Measurements from ENCODE around the gene GFM1. TPM values are rescaled to one million over a fixed set of nuclear protein-coding genes. Genes with fewer than 3 reads are reported as not detected.
"Not testable (repeated sequence)": the region's sequence is repeated elsewhere in the genome, so short reads cannot be mapped to it uniquely, and the experiment has no call there.

Gene GFM1
- total and polyA plus RNA-seq, 2 donors (not counting 1 experiment from before 2014, with no cell fraction given): 9.8 to 46.0 TPM

DNA sequence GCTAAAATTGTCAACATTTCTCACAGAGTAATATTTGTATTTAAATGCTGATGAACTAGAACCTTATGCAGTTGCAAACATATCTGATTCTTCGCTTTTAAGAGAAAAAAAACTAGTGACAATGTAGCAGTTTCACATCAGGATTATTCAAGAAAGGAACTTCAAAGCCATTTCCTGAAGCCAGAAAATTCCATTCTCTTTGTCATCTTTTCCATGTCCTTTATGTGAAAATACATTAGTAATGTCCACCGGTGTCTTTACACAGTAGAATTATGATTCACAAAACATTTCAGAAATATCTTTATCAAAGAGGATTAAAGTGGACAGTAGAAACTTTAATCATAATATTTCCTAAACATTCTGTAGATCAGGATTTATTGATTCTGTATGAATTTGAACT, 40.8 kb downstream of the GFM1 start:
- Mint-ChIP-seq H3K9me3 (ENCODE audit: insufficient read depth) (no peaks in the 10 kb centered on the region), H3K27me3 (no peaks in the 10 kb centered on the region), H3K4me1 (no peaks in the 10 kb centered on the region), H3K27ac (no peak overlapping the region), H3K4me3 (no peak overlapping the region)
- DNase-seq (no peak), ATAC-seq (ENCODE audit: low read depth) (no peak)
- ChIA-PET POLR2A (no interaction called here), CTCF (no interaction called here)
- Histone ChIP-seq H3K27ac (ENCODE audit: low read length in 2 of 2) (no peak overlapping the region), H3K27me3 (replicated peaks in 1 of 4; ENCODE audit: control extremely low read depth in 1 of 4, control insufficient read depth in 3 of 4, insufficient read depth in 4 of 4, low read length in 3 of 4) (no peaks in the 10 kb centered on the region), H3K9me3 (ENCODE audit: control extremely low read depth in 1 of 3, control insufficient read depth in 2 of 3, insufficient read depth in 1 of 3, low read length in 2 of 3) (no peaks in the 10 kb centered on the region), H4K20me1 (ENCODE audit: control insufficient read depth, insufficient read depth, low read length, poor library complexity, severe bottlenecking) (no peaks in the 10 kb centered on the region), H3K79me2 (ENCODE audit: control insufficient read depth, insufficient read depth, low read length) (no peaks in the 10 kb centered on the region), H3K9ac (ENCODE audit: low read length) (no peak overlapping the region), H3K36me3 (replicated peaks in 1 of 2; ENCODE audit: control extremely low read depth in 1 of 2, control insufficient read depth in 1 of 2, extremely low read depth in 1 of 2, insufficient read depth in 2 of 2, low read length in 1 of 2) (peaks cover 3 to 12% of the 10 kb centered on the region in 2 experiments), H3K4me2 (replicated peaks; ENCODE audit: low read depth, low read length, poor library complexity, severe bottlenecking) (no peak overlapping the region), H3K4me3 (ENCODE audit: control extremely low read depth in 1 of 5, extremely low read depth in 1 of 5, insufficient read depth in 1 of 5, low read depth in 2 of 5, low read length in 4 of 5) (no peak overlapping the region), H2AFZ (ENCODE audit: insufficient read depth, low read depth, low read length, poor library complexity, severe bottlenecking) (no peak overlapping the region), H3K4me1 (ENCODE audit: control insufficient read depth in 2 of 2, insufficient read depth in 2 of 2, low read length in 2 of 2) (no peaks in the 10 kb centered on the region)
- no CpG with 5 or more reads among the region's 2 CpGs for WGBS (ENCODE audit: insufficient coverage)
- TF ChIP-seq, protein P1, sequence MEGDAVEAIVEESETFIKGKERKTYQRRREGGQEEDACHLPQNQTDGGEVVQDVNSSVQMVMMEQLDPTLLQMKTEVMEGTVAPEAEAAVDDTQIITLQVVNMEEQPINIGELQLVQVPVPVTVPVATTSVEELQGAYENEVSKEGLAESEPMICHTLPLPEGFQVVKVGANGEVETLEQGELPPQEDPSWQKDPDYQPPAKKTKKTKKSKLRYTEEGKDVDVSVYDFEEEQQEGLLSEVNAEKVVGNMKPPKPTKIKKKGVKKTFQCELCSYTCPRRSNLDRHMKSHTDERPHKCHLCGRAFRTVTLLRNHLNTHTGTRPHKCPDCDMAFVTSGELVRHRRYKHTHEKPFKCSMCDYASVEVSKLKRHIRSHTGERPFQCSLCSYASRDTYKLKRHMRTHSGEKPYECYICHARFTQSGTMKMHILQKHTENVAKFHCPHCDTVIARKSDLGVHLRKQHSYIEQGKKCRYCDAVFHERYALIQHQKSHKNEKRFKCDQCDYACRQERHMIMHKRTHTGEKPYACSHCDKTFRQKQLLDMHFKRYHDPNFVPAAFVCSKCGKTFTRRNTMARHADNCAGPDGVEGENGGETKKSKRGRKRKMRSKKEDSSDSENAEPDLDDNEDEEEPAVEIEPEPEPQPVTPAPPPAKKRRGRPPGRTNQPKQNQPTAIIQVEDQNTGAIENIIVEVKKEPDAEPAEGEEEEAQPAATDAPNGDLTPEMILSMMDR (IDR thresholded peaks at IDR 0.05): no peak
- TF ChIP-seq EZH2 (IDR thresholded peaks at IDR 0.05; ENCODE audit: borderline replicate concordance, insufficient read depth, low read depth, low read length, poor library complexity, severe bottlenecking): no peak
- intact Hi-C loops (cut with micrococcal nuclease): no loop called here

DNA sequence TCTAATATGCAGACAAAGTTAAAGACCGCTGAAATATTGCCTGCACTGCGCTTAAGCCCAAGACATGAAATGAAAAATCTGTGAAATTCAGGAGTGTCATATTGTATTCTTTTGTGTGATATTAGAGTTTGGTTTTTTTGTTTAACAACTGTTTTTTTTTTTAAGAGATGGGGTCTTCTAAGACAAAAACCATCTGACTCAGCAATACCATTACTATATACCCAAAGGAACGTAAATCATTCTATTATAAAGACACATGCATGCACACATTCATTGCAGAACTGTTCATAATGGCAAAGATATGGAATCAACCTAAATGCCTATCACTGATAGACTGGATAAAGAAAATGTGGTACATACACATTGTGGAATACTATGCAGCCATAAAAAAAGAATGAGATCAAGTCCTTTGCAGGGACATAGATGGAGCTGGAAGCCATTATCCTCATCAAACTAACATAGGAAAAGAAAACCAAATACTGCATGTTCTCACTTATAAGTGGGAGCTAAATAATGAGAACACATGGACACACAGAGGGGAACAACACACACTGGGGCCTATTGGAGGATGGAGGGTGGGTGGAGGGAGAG, 49.6 kb downstream of the GFM1 start:
- POLR2A ChIA-PET; H3K27me3 Mint-ChIP-seq; intact Hi-C loops (cut with micrococcal nuclease): not testable (repeated sequence)

More for the DNA sequence above, 49.6 kb downstream of the GFM1 start:
- H3K36me3 ChIP-seq (replicated peaks in 1 of 2; ENCODE audit: control extremely low read depth in 1 of 2, control insufficient read depth in 1 of 2, extremely low read depth in 1 of 2, insufficient read depth in 2 of 2, low read length in 1 of 2): peaks cover 3 to 36% of the 10 kb centered on the region in 2 experiments
- H3K4me2 ChIP-seq (replicated peaks; ENCODE audit: low read depth, low read length, poor library complexity, severe bottlenecking); H3K4me3 Mint-ChIP-seq; H3K9ac ChIP-seq (ENCODE audit: low read length); H3K4me1 ChIP-seq (ENCODE audit: control insufficient read depth in 2 of 2, insufficient read depth in 2 of 2, low read length in 2 of 2); H3K79me2 ChIP-seq (ENCODE audit: control insufficient read depth, insufficient read depth, low read length); H3K27me3 ChIP-seq (replicated peaks in 1 of 4; ENCODE audit: control extremely low read depth in 1 of 4, control insufficient read depth in 3 of 4, insufficient read depth in 4 of 4, low read length in 3 of 4); ATAC-seq (ENCODE audit: low read depth); H3K27ac ChIP-seq (ENCODE audit: low read length in 2 of 2); H2AFZ ChIP-seq (ENCODE audit: insufficient read depth, low read depth, low read length, poor library complexity, severe bottlenecking); H4K20me1 ChIP-seq (ENCODE audit: control insufficient read depth, insufficient read depth, low read length, poor library complexity, severe bottlenecking); H3K9me3 ChIP-seq (ENCODE audit: control extremely low read depth in 1 of 3, control insufficient read depth in 2 of 3, insufficient read depth in 1 of 3, low read length in 2 of 3); H3K9me3 Mint-ChIP-seq (ENCODE audit: insufficient read depth); H3K4me1 Mint-ChIP-seq; DNase-seq; H3K27ac Mint-ChIP-seq; H3K4me3 ChIP-seq (ENCODE audit: control extremely low read depth in 1 of 5, extremely low read depth in 1 of 5, insufficient read depth in 1 of 5, low read depth in 2 of 5, low read length in 4 of 5): not testable (repeated sequence)
- CTCF ChIA-PET: interaction anchor here (1.2 kb wide), 1 partner anchor 35 kb away, joined by 4 read pairs; no protein-coding TSS in a partner anchor
- WGBS (ENCODE audit: insufficient coverage): 91% methylated on average over 2 of the region's 3 CpGs

Data from B cell (primary cell).